Tibial nerve (tissue), 4 donors: Measurements from ENCODE around the gene TRABD2B. TPM values are rescaled to one million over a fixed set of nuclear protein-coding genes. Genes with fewer than 3 reads are reported as not detected.

Source experiments
- DNase-seq, 2 donors: peaks; one replicate each; pipeline ENCODE4 v3.0.0-alpha.2; 2019; ENCODE audit warnings: low spot score in 2 of 2
- H3K27ac ChIP-seq, 4 donors: fragments of 200-600 bp; sonication (generic) in 3 of 4; one replicate each; pipeline ENCODE4 v1.5.1; 2017 to 2019; ENCODE audit warnings: mild to moderate bottlenecking in 1 of 4
- H3K27me3 ChIP-seq, 2 donors: fragments of 200-600 bp; sonication (generic) in 1 of 2; one replicate each; pipeline versions ENCODE4 v1.5.1 to v1.6.0; 2017 to 2019
- H3K36me3 ChIP-seq, 3 donors: fragments of 200-600 bp; sonication (generic); one replicate each; pipeline ENCODE4 v1.5.1; 2018 to 2019
- H3K4me1 ChIP-seq, 4 donors: fragments of 200-600 bp; sonication (generic) in 3 of 4; one replicate each; pipeline ENCODE4 v1.5.1; 2017 to 2019
- H3K4me3 ChIP-seq, 4 donors: fragments of 200-600 bp; sonication (generic) in 3 of 4; one replicate each; pipeline ENCODE4 v1.5.1; 2017 to 2019; ENCODE audit warnings: mild to moderate bottlenecking in 1 of 4, moderate library complexity in 1 of 4
- H3K9me3 ChIP-seq, 4 donors: fragments of 200-600 bp; sonication (generic) in 3 of 4; one replicate each; pipeline ENCODE4 v1.5.1; 2017 to 2019
- CTCF ChIP-seq, 5 experiments: fragments of 200-600 bp in 3 of 5; fragments of 450-650 bp in 2 of 5; sonication (generic) in 3 of 5; IDR thresholded peaks; one replicate each; pipeline ENCODE4 v1.5.1; 2016 to 2019; ENCODE audit warnings: antibody characterized with exemption in 5 of 5, mild to moderate bottlenecking in 3 of 5, moderate library complexity in 2 of 5
- EP300 ChIP-seq, 2 donors: sonication (generic); formaldehyde crosslinking; IDR thresholded peaks; one replicate each; pipeline ENCODE4 v1.6.1; 2017; ENCODE audit warnings: antibody characterized with exemption in 2 of 2, mild to moderate bottlenecking in 1 of 2
- POLR2A ChIP-seq, 2 donors: fragments of 450-650 bp; IDR thresholded peaks; one replicate each; pipeline ENCODE4 v1.6.1; 2017; ENCODE audit warnings: antibody characterized with exemption in 2 of 2, mild to moderate bottlenecking in 2 of 2, moderate library complexity in 2 of 2
- WGBS, 2 donors: methylation state at CpG; one replicate each; pipeline ENCODE4 v1.1.5; 2018; 5-methylcytosine and 5-hydroxymethylcytosine counted together
- total RNA-seq, 4 donors: library from RNA; depleted of rRNA; stranded (reverse); fragments of >200 nt; gene quantifications; one replicate each; pipeline ENCODE4 v1.1.0, GENCODE V29; 2016

TRABD2B gene
- total RNA-seq, 4 donors from 2014 or later, result 1.3 to 4.1 (median 2.3) TPM

- no peak overlapping the region for H3K4me3 ChIP-seq
- no peaks in the 10 kb centered on the region for H3K36me3 ChIP-seq
- TF ChIP-seq CTCF (IDR thresholded peaks at IDR 0.05), result no peak
- TF ChIP-seq EP300 (IDR thresholded peaks at IDR 0.05), result no peak
- no peak for TF ChIP-seq POLR2A (IDR thresholded peaks at IDR 0.05)
- no peak overlapping the region for H3K27ac ChIP-seq
- no peaks in the 10 kb centered on the region for H3K27me3 ChIP-seq
- 84% methylated on average over 5 of the region's 5 CpGs for WGBS, 2 donors
- no peaks in the 10 kb centered on the region for H3K9me3 ChIP-seq
- H3K4me1 ChIP-seq, result peaks cover 0 to 35% (median 14%) of the 10 kb centered on the region in 4 donors
- no peak for DNase-seq
Measured at GRCh38 chr1:47931395-47931794, 65.8 kb downstream of the TRABD2B start.

GRCh38 chr1:47930210-47930840 lies 66.9 kb downstream of the TRABD2B start:
- DNase-seq, result no peak
- H3K27me3 ChIP-seq, result no peaks in the 10 kb centered on the region
- H3K36me3 ChIP-seq, result no peaks in the 10 kb centered on the region
- H3K4me3 ChIP-seq, result no peak overlapping the region
- H3K9me3 ChIP-seq, result no peaks in the 10 kb centered on the region
- TF ChIP-seq EP300 (IDR thresholded peaks at IDR 0.05) (no peak), CTCF (IDR thresholded peaks at IDR 0.05) (no peak), POLR2A (IDR thresholded peaks at IDR 0.05) (no peak)
- H3K27ac ChIP-seq, result no peak overlapping the region
- peaks cover 0 to 37% (median 14%) of the 10 kb centered on the region in 4 donors for H3K4me1 ChIP-seq
- 46 to 78% methylated on average over 7 of the region's 7 CpGs for WGBS, 2 donors

- TF ChIP-seq EP300 (IDR thresholded peaks at IDR 0.05), result no peak
- TF ChIP-seq POLR2A (IDR thresholded peaks at IDR 0.05), result no peak
- TF ChIP-seq CTCF (IDR thresholded peaks at IDR 0.05), result no peak
- no peaks in the 10 kb centered on the region for H3K36me3 ChIP-seq
- no peak overlapping the region for H3K27ac ChIP-seq
- no peaks in the 10 kb centered on the region for H3K9me3 ChIP-seq
- no peak overlapping the region for H3K4me3 ChIP-seq
- 58 to 73% methylated on average over 6 of the region's 6 CpGs for WGBS, 2 donors
- no peaks in the 10 kb centered on the region for H3K27me3 ChIP-seq
- H3K4me1 ChIP-seq, result peaks cover 0 to 18% (median 0%) of the 10 kb centered on the region in 4 donors
- no peak for DNase-seq
Measured at GRCh38 chr1:47927165-47927564, 70.0 kb downstream of the TRABD2B start.

- Histone ChIP-seq H3K4me1 (peaks cover 0 to 19% (median 0%) of the 10 kb centered on the region in 4 donors), H3K27me3 (no peaks in the 10 kb centered on the region), H3K36me3 (no peaks in the 10 kb centered on the region), H3K27ac (no peak overlapping the region), H3K4me3 (no peak overlapping the region), H3K9me3 (no peaks in the 10 kb centered on the region)
- no peak for DNase-seq
- 43 to 45% methylated on average over 2 of the region's 2 CpGs for WGBS, 2 donors
- TF ChIP-seq EP300 (IDR thresholded peaks at IDR 0.05) (no peak), CTCF (IDR thresholded peaks at IDR 0.05) (no peak), POLR2A (IDR thresholded peaks at IDR 0.05) (no peak)
Measured at GRCh38 chr1:47926461-47926999, 70.7 kb downstream of the TRABD2B start.

- TF ChIP-seq CTCF (IDR thresholded peaks at IDR 0.05) (no peak), POLR2A (IDR thresholded peaks at IDR 0.05) (no peak), EP300 (IDR thresholded peaks at IDR 0.05) (no peak)
- no peak overlapping the region for H3K4me3 ChIP-seq
- DNase-seq, result no peak
- H3K4me1 ChIP-seq, result peaks cover 0 to 9% (median 0%) of the 10 kb centered on the region in 4 donors
- 63 to 76% methylated on average over 7 of the region's 7 CpGs for WGBS, 2 donors
- H3K9me3 ChIP-seq, result no peaks in the 10 kb centered on the region
- H3K27ac ChIP-seq, result no peak overlapping the region
- no peaks in the 10 kb centered on the region for H3K36me3 ChIP-seq
- H3K27me3 ChIP-seq, result no peaks in the 10 kb centered on the region
Measured at GRCh38 chr1:47924270-47925048, 72.7 kb downstream of the TRABD2B start.
